GM12878 (cell line): Measurements from ENCODE around the gene LTB4R2. TPM values are rescaled to one million over a fixed set of nuclear protein-coding genes. Genes with fewer than 3 reads are reported as not detected.

Experiments used
- BACH1 ChIP-seq: fragments of 450-650 bp; IDR thresholded peaks from 2 replicates; pipeline ENCODE4 v1.6.1; 2017; ENCODE audit warnings: mild to moderate bottlenecking, borderline replicate concordance
- BCL11A ChIP-seq: IDR thresholded peaks from 2 replicates; pipeline ENCODE4 v1.6.1; 2011; ENCODE audit warnings: low read depth, low read length
- BMI1 ChIP-seq: fragments of 450-650 bp; IDR thresholded peaks from 2 replicates; pipeline ENCODE4 v1.6.1; 2016; ENCODE audit warnings: mild to moderate bottlenecking, moderate library complexity, borderline replicate concordance
- CBX5 ChIP-seq: sonication (generic); IDR thresholded peaks from 2 replicates; pipeline ENCODE4 v1.6.1; 2016; ENCODE audit warnings: low read depth, moderate library complexity, mild to moderate bottlenecking, inconsistent platforms
- ESRRA ChIP-seq: IDR thresholded peaks from 2 replicates; pipeline ENCODE4 v1.6.1; 2012; ENCODE audit warnings: mild to moderate bottlenecking, low read length, improper control_type of control experiment
- GATAD2B ChIP-seq: fragments of 450-650 bp; conservative IDR thresholded peaks from 2 replicates; pipeline ENCODE4 v1.6.1; 2017; ENCODE audit warnings: low read depth, mild to moderate bottlenecking, moderate library complexity
- HDAC6 ChIP-seq: fragments of 200-600 bp; sonication (generic); IDR thresholded peaks from one replicate; pipeline ENCODE4 v1.8.0; 2017; ENCODE audit warnings: antibody characterized with exemption; ENCODE audit not compliant: unreplicated experiment
- JUND ChIP-seq: IDR thresholded peaks from 2 replicates; pipeline ENCODE4 v1.6.1; 2012; ENCODE audit warnings: low read depth, mild to moderate bottlenecking, low read length, improper control_type of control experiment, moderate library complexity
- KDM1A ChIP-seq: fragments of 200-600 bp; sonication (generic); IDR thresholded peaks from 2 replicates; pipeline ENCODE4 v1.6.1; 2016; ENCODE audit warnings: borderline replicate concordance
- MAX ChIP-seq: IDR thresholded peaks from 2 replicates; pipeline ENCODE4 v1.6.1; 2012; ENCODE audit warnings: low read depth, low read length, improper control_type of control experiment
- MEF2B ChIP-seq: fragments of 450-650 bp; IDR thresholded peaks from 2 replicates; pipeline ENCODE4 v1.6.1; 2018; ENCODE audit warnings: mild to moderate bottlenecking, moderate library complexity; ENCODE audit not compliant: partially characterized antibody, poor library complexity, severe bottlenecking
- MXI1 ChIP-seq: fragments of 150-350 bp; IDR thresholded peaks from 2 replicates; pipeline ENCODE4 v1.6.1; 2011; ENCODE audit warnings: low read depth, mild to moderate bottlenecking, inconsistent platforms, low read length, improper control_type of control experiment
- MYC ChIP-seq: IDR thresholded peaks from 2 replicates; pipeline ENCODE4 v1.6.1; 2011; ENCODE audit warnings: mild to moderate bottlenecking, low read length, moderate library complexity, inconsistent platforms; ENCODE audit not compliant: insufficient read depth, insufficient replicate concordance, insufficient read length, severe bottlenecking
- PAX5 ChIP-seq: IDR thresholded peaks from 2 replicates; pipeline ENCODE4 v1.6.1; 2011; ENCODE audit warnings: low read depth, low read length, borderline replicate concordance
- PML ChIP-seq: IDR thresholded peaks from 2 replicates; pipeline ENCODE4 v1.6.1; 2012; ENCODE audit warnings: low read length, inconsistent platforms
- POLR2AphosphoS2 ChIP-seq: IDR thresholded peaks from 2 replicates; pipeline ENCODE4 v1.6.1; 2011; ENCODE audit warnings: low read depth, mild to moderate bottlenecking, low read length, improper control_type of control experiment, moderate library complexity
- POU2F2 ChIP-seq: IDR thresholded peaks from 3 replicates; pipeline ENCODE4 v1.6.1; 2011; ENCODE audit warnings: low read depth, mild to moderate bottlenecking, low read length, borderline replicate concordance
- SP1 ChIP-seq: IDR thresholded peaks from one replicate; pipeline ENCODE4 v1.6.1; 2011; ENCODE audit warnings: low read depth, low read length
- SREBF2 ChIP-seq: IDR thresholded peaks from 2 replicates; pipeline ENCODE4 v1.6.1; 2012; ENCODE audit warnings: mild to moderate bottlenecking, low read length
- TBL1XR1 ChIP-seq: IDR thresholded peaks from 2 replicates; pipeline ENCODE4 v1.6.1; 2012; ENCODE audit warnings: low read depth, low read length, improper control_type of control experiment
- YY1 ChIP-seq: IDR thresholded peaks from 2 replicates; pipeline ENCODE4 v1.6.1; 2011; ENCODE audit warnings: low read depth, mild to moderate bottlenecking, low read length
- ZNF274 ChIP-seq: IDR thresholded peaks from one replicate; pipeline ENCODE4 v1.8.0; 2011; ENCODE audit not compliant: insufficient read length, insufficient read depth
- ZNF622 ChIP-seq: fragments of 450-650 bp; IDR thresholded peaks from 2 replicates; pipeline ENCODE4 v1.6.1; 2017; ENCODE audit warnings: mild to moderate bottlenecking, inconsistent platforms
- ZZZ3 ChIP-seq: IDR thresholded peaks from 2 replicates; pipeline ENCODE4 v1.6.1; 2011; ENCODE audit warnings: low read depth; ENCODE audit not compliant: control insufficient read depth, insufficient read length
- polyA plus RNA-seq, 11 experiments: library from polyadenylated mRNA; depleted of rRNA in 4 of 11; unstranded in 6 of 11; stranded (reverse) in 5 of 11; fragments of >200 nt; fragmentation: Nextera tagmentation in 4 of 11; fragmentation: Illumina TruSeq in 1 of 11; extraction: Ambion mirVana in 4 of 11; extraction: Trizol in 1 of 11; gene quantifications; 1 replicate in 1 of 11; 2 replicates in 10 of 11; pipeline versions ENCODE4 v1.2.1 to v1.2.3, GENCODE V29; 2011 to 2016; ENCODE audit warnings: inconsistent platforms in 2 of 11, missing spikeins in 2 of 11, low read depth in 1 of 11
- total RNA-seq, 4 experiments: library from RNA; depleted of rRNA in 3 of 4; stranded (reverse); fragments of >200 nt in 3 of 4; fragmentation: Illumina TruSeq in 1 of 4; extraction: Trizol in 1 of 4; gene quantifications; 2 replicates each; pipeline versions ENCODE4 v1.2.1 to v1.2.3, GENCODE V29; 2013 to 2021
- TF ChIP-seq, protein P1 (sequence below): IDR thresholded peaks from 2 replicates; pipeline ENCODE4 v1.6.1; 2011; ENCODE audit warnings: borderline replicate concordance, low read depth, mild to moderate bottlenecking, moderate library complexity, low read length; ENCODE audit not compliant: insufficient read depth, poor library complexity, severe bottlenecking
- TF ChIP-seq, protein P2 (sequence below): IDR thresholded peaks from 2 replicates; pipeline ENCODE4 v1.6.1; 2012; ENCODE audit warnings: low read depth, low read length, improper control_type of control experiment
- TF ChIP-seq, protein P3 (sequence below): fragments of 450-650 bp; IDR thresholded peaks from 2 replicates; pipeline ENCODE4 v1.6.1; 2017; ENCODE audit warnings: mild to moderate bottlenecking

Gene LTB4R2
- total and polyA plus RNA-seq, 10 of the 15 experiments (the other 5 are each of a cell fraction or from before 2014, with no cell fraction given), result 0.06 to 16.0 (median 2.6) TPM

- 0 out of 2 replicates have a peak, but pooled peaks have one; percentile 41 for TF ChIP-seq BCL11A
- TF ChIP-seq TBL1XR1, result peak; percentile 71; the same call in 1 of the 2 replicates
- TF ChIP-seq POU2F2, result 0 out of 3 replicates have a peak, but pooled peaks have one; percentile 54
- TF ChIP-seq JUND, result 0 out of 2 replicates have a peak, but pooled peaks have one; percentile 33
- peak; percentile 79 for TF ChIP-seq YY1
- no peak for TF ChIP-seq ZZZ3
- TF ChIP-seq BMI1, result no peak
- no peak for TF ChIP-seq BACH1
- TF ChIP-seq, protein P1, sequence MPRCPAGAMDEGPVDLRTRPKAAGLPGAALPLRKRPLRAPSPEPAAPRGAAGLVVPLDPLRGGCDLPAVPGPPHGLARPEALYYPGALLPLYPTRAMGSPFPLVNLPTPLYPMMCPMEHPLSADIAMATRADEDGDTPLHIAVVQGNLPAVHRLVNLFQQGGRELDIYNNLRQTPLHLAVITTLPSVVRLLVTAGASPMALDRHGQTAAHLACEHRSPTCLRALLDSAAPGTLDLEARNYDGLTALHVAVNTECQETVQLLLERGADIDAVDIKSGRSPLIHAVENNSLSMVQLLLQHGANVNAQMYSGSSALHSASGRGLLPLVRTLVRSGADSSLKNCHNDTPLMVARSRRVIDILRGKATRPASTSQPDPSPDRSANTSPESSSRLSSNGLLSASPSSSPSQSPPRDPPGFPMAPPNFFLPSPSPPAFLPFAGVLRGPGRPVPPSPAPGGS, result no peak
- TF ChIP-seq CBX5, result no peak
- no peak for TF ChIP-seq POLR2AphosphoS2
- no peak for TF ChIP-seq ZNF622
- TF ChIP-seq PML, result no peak
- TF ChIP-seq MAX, result peak; percentile 63
- no peak for TF ChIP-seq MYC
- no peak; the same call in 1 of the 2 replicates for TF ChIP-seq PAX5
- no peak for TF ChIP-seq SREBF2
- no peak for TF ChIP-seq SP1
- TF ChIP-seq, protein P2, sequence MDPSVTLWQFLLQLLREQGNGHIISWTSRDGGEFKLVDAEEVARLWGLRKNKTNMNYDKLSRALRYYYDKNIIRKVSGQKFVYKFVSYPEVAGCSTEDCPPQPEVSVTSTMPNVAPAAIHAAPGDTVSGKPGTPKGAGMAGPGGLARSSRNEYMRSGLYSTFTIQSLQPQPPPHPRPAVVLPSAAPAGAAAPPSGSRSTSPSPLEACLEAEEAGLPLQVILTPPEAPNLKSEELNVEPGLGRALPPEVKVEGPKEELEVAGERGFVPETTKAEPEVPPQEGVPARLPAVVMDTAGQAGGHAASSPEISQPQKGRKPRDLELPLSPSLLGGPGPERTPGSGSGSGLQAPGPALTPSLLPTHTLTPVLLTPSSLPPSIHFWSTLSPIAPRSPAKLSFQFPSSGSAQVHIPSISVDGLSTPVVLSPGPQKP, result no peak
- TF ChIP-seq ESRRA, result peak; percentile 67; the same call in 1 of the 2 replicates
- no peak for TF ChIP-seq ZNF274
- TF ChIP-seq HDAC6, result no peak
- no peak for TF ChIP-seq MXI1
- TF ChIP-seq, protein P3, sequence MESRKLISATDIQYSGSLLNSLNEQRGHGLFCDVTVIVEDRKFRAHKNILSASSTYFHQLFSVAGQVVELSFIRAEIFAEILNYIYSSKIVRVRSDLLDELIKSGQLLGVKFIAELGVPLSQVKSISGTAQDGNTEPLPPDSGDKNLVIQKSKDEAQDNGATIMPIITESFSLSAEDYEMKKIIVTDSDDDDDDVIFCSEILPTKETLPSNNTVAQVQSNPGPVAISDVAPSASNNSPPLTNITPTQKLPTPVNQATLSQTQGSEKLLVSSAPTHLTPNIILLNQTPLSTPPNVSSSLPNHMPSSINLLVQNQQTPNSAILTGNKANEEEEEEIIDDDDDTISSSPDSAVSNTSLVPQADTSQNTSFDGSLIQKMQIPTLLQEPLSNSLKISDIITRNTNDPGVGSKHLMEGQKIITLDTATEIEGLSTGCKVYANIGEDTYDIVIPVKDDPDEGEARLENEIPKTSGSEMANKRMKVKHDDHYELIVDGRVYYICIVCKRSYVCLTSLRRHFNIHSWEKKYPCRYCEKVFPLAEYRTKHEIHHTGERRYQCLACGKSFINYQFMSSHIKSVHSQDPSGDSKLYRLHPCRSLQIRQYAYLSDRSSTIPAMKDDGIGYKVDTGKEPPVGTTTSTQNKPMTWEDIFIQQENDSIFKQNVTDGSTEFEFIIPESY, result no peak
- TF ChIP-seq MEF2B, result peak; percentile 87
- TF ChIP-seq GATAD2B, result peak; percentile 70; the same call in 1 of the 2 replicates
- TF ChIP-seq KDM1A, result no peak
Measured at GRCh38 chr14:24296341-24297157, 13.4 kb upstream of the LTB4R2 start (continued).
